GM18519 (cell line): ENCODE measurements around the gene ALOX5AP.

Experiments used
- ATAC-seq: cut with Tn5 transposase; IDR thresholded peaks from one replicate; pipeline ENCODE4 v1.9.1; 2021; ENCODE audit warnings: mild to moderate bottlenecking, moderate library complexity; ENCODE audit not compliant: unreplicated experiment, low FRiP score

Gene ALOX5AP

DNA sequence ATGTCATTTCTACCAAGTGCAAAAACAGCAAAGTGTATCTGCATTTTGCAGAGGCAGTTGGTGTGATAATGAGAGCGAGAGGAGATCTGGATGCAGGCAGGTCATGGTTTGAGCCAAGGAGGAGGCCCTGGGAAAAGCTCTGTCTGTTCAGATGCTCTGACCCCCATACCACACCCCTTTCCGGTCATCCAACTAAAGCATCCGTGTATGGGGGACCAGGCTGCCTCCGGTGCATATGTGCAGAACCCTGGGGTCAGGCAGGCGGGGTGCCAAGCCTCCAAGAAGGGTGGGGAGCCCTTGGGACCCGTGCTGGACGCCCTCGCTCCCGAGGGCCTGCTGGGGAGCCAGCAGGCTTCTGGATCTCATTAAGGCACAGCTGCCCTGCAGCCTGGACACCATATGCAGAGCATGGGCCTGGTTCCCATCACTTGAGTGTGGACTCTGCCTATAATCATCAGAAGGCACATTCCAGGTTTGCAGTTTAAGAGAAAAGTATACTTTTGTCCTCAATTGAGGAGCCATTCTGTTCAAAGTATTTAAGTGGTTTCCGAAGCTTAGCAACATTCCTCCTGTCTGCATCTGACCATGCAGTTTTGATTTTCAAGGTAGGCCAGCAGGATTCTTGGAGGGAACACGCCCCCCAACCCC lies 56.1 kb downstream of the ALOX5AP start:
- no peak for ATAC-seq

- ATAC-seq, result no peak
Measured at GRCh38 chr13:30792285-30793000, 57.1 kb downstream of the ALOX5AP start.

DNA sequence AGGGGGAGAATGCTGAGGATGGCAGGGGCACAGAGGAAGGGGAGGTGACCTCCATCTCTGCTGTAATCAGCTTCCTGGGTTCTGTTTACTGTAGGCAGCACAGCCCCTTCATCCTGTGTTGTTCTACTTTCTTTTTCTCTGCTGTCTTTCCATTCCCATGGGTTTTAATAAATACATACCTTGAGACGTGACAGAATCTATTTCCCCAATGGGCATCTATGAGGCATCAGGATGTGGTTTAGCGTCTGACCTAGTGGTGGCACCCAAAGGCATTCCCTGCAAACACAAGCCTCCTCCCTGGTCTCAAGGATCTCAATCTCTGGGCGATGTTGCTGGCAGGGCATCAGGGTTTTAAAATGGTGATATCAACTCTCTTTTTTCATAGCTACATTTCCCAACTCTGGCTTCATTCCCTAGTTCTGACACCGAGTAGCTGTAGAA lies 60.8 kb downstream of the ALOX5AP start:
- ATAC-seq, result no peak

DNA sequence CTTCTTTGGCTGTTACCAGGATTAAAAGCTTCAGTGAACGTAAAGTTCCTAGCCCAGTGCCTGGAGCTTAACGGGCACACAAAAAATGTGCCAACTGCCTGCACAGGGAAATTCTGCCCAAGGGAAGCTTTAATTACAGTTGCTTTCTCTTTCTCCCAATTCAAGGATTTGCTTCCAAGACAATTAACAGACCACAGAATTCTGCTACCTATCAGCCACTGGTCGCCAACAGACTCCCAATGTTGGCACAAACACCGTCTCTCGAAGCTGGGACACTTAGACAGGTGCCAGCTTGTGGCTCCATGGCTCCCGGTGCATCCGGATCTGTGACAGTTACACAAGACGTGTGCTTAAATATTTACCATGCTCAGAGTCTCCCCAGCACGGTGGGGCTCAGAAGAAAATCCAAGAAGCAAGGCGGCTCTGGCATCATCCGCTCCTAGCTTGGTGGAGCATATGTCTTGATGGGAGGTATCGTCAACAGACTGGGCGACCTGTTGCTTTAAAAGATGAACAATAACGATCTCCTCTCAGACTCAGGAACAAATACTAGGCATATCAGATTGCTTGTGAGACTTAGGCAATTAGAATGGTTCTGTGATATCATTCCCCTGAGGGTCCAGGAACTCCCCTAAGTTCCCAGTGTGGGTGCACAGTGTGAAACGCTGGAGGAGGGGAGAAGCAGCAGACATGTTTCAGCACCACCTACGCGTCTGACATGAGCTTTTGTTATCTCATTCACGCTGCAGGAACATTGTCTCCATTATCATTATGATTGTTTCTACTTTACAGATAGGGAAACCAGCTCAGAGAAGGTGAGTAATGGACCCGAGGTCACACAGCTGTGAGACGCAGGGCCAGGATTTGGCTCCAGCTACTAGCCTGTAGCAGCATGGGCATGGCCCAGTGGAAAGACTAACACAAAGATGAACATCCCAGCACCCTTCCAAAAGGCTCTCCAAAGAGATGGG lies 61.6 kb downstream of the ALOX5AP start:
- ATAC-seq, result no peak

DNA sequence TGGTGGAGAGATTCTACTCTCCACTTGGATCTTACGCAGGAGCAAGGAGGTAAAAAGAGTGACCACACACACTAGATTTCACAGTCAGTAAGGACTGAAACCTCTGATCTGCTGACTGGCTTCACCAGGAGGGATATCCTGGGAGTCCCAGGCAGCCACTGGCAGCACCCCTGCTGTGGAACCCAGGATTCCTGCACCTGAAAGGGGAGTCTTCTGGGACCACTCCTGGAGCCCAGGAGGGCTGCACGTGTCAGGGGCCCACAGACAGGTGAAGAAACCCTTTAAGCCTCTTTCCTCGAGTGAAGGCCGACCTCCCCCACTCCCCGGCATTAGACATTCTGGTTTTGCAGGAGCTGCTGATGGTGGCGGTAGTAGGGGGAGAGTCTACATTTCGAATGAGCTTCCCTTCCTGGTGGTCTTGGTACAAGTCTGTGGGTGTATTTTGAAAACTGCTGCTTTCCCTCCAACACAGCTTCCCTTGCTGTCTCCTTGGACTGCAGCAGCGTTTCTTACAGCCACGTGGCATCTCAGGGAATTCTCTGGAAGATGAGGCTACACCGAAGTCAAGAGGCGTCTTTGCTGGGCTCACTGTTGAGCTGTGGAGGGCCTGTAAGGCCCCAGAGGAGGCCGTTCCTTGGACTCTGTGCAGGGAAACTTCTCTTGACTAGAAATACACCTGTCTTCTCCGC lies 62.6 kb downstream of the ALOX5AP start:
- ATAC-seq, result no peak

- ATAC-seq, result no peak
Measured at GRCh38 chr13:30798776-30799355, 63.5 kb downstream of the ALOX5AP start.

- no peak for ATAC-seq
Measured at GRCh38 chr13:30799356-30799824, 64.0 kb downstream of the ALOX5AP start.

GRCh38 chr13:30800107-30800506 lies 64.8 kb downstream of the ALOX5AP start:
- ATAC-seq, result no peak

DNA sequence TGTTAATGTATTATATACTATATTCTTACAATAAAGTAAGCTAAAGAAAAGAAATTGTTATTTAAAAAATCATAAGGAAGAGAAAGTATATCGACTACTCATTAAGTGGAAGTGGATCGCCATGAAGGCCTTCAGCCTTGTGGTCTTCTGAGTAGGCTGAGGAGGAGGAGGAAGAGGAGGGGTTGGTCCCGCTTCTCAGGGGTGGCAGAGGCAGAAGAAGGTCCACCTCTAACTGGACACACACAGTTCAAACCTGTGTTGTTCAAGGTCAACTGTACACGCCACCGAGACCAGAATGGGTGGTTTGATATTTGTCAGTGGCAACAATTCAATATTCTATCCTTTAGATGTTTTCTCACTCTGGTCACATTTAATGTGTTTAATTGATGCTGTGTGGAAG lies 67.2 kb downstream of the ALOX5AP start:
- ATAC-seq, result no peak

GRCh38 chr13:30802953-30803478 lies 67.7 kb downstream of the ALOX5AP start:
- ATAC-seq, result peak; percentile 85

GRCh38 chr13:30803749-30804148 lies 68.4 kb downstream of the ALOX5AP start:
- ATAC-seq, result no peak

GRCh38 chr13:30804474-30804873 lies 69.1 kb downstream of the ALOX5AP start:
- ATAC-seq, result no peak

GRCh38 chr13:30805132-30805537 lies 69.8 kb downstream of the ALOX5AP start:
- ATAC-seq, result no peak

DNA sequence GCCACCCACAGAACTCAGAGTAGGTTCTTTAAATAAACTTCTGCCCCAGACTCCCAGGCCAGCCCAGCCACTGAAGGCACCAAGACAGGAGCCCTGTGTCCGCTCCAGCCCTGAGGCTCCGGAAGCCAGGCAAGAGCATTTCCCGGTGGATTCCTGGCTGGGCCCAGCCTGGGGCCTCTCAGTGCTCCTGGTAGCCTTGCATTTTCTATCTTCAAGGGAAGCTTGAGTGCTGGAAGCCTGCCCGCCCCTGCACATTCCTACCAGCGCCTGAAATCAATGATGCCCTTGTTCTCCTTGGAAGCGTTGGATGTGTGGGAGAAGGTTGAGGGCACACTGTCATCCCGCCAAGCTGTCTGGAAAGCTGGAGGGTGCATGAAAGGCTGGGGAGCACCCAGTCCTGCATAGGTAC lies 70.3 kb downstream of the ALOX5AP start:
- ATAC-seq, result no peak

DNA sequence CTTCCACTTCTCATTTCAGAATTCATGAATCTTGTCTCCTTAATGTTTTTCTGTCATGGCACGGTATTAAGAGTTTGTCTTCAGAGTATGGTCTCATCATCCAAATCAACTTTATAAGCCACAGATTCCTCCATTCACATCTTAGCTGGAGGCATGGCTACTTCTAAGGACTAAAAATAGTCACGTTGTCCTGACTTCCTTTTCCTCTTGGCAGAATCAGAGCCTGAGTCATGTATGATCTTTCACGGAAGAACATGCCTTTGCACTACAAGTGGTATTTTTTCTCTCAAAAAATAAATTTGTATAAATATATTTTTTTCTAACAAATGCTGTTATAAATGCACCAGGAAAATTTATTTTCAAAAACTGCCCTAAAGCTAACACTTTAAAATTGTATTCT lies 71.4 kb downstream of the ALOX5AP start:
- ATAC-seq, result no peak

DNA sequence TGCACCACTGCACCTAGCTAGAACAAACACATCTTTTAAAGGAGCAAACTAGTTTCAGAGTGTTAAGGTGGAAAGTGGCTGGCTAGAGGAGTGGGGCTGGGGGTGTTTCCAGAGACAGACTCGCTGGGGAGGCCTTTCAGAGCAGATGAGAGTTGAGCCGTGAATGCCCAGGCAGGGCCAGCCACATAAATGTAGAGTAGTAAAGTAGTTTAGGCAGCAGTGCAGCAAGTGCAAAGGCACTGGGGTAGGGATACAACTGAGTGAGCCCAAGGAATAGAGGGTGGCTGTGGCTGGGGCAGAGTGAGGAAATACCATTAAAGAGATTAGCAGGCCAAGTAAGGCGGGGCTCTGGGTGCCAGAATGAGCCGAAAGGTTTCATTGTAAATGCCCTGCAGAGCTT lies 72.0 kb downstream of the ALOX5AP start:
- no peak for ATAC-seq

- no peak for ATAC-seq
Measured at GRCh38 chr13:30808600-30808999, 73.3 kb downstream of the ALOX5AP start.

DNA sequence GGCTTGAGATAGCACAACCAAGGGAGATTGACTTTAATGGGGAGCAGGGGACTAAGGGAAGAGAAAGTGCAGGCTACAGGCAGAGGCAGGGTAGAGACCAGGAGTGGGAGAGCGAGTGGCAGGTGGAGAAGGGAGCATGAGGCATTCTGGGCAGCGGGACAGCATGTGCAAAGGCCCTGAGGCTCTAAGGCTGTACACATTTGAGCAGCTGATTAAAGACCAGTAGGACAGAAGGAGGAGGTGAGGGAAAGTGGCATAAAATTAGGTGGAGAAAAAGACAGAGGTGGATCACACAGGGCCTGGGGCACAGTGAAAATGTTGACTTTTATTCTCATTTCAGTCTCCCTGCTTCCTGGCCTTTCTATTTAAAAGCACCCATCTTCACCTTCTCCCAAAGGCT lies 74.4 kb downstream of the ALOX5AP start:
- ATAC-seq, result no peak

DNA sequence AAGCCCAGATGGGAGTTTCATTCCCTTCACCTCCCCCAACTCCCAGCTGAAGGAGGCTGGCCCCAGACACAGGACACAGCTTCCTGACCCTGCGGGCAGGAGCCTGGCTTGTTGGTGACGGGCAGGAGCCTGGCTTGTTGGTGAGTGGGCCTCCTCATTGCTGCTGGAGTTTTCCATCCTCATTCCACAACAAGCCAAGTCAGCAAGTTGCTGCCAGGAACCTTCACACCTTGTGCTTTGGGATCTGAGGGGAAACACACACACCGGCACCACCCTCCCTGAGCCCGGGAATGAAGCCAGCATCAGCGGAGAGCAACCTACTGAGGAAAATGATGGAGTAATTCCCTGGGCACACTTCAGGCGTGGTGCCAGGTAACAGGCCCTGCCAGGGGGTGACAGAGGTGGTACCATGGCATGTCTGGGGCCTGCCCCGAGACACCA lies 74.9 kb downstream of the ALOX5AP start:
- ATAC-seq, result no peak

DNA sequence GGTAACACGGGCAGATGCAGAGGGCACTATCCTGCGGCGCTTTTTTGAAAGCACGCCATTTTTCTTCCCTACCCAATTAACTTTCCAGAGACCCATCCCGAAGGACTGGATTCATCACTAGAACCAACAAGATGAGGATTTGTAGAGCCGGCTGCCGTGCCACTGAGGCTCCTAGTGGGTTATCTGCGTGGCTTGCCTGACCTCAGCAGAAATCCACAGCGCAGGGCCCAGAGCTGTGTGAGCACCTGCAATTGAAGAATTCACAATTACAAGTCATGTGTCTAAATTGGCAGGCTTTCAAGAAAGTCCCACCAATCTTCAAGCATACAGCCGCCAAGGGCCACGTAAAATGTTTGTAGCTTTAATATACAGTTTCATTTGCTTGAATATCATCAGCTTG lies 75.5 kb downstream of the ALOX5AP start:
- ATAC-seq, result no peak
